GM12891 (cell line): ENCODE data around the gene SHANK3.

ENCODE experiments used
- DNase-seq: peaks from one replicate; pipeline ENCODE4 v3.0.0; 2011; ENCODE audit warnings: low spot score; ENCODE audit not compliant: insufficient read length
- FAIRE-seq: peaks from 2 replicates; lab custom pipeline; 2011; peaks lifted over from hg19 to GRCh38; lab: Jason Lieb, UNC
- PAX5 ChIP-seq: IDR thresholded peaks from 2 replicates; pipeline ENCODE4 v1.6.1; 2011; ENCODE audit warnings: low read length, moderate library complexity, mild to moderate bottlenecking; ENCODE audit not compliant: insufficient read depth, severe bottlenecking
- POLR2A ChIP-seq: IDR thresholded peaks from 2 replicates; pipeline ENCODE4 v1.6.1; 2011; ENCODE audit warnings: low read depth, low read length, control low read depth
- POLR2AphosphoS5 ChIP-seq: IDR thresholded peaks from 2 replicates; pipeline ENCODE4 v1.6.1; 2011; ENCODE audit warnings: low read depth, low read length, control low read depth
- POU2F2 ChIP-seq: IDR thresholded peaks from 2 replicates; pipeline ENCODE4 v1.6.1; 2011; ENCODE audit warnings: low read depth, mild to moderate bottlenecking, control low read depth, low read length, moderate library complexity
- SPI1 ChIP-seq: IDR thresholded peaks from 2 replicates; pipeline ENCODE4 v1.6.1; 2011; ENCODE audit warnings: low read depth, low read length, control low read depth
- TAF1 ChIP-seq: IDR thresholded peaks from 2 replicates; pipeline ENCODE4 v1.6.1; 2011; ENCODE audit warnings: low read depth, low read length, control low read depth

Gene SHANK3

GRCh38 chr22:50699001-50699755, 26.6 kb downstream of the SHANK3 start:
- no peak for TF ChIP-seq SPI1
- TF ChIP-seq POLR2AphosphoS5: no peak
- no peak for TF ChIP-seq POU2F2
- no peak for TF ChIP-seq POLR2A
- no peak for TF ChIP-seq PAX5
- no peak for TF ChIP-seq TAF1
- DNase-seq: no peak
- no peak for FAIRE-seq

DNA sequence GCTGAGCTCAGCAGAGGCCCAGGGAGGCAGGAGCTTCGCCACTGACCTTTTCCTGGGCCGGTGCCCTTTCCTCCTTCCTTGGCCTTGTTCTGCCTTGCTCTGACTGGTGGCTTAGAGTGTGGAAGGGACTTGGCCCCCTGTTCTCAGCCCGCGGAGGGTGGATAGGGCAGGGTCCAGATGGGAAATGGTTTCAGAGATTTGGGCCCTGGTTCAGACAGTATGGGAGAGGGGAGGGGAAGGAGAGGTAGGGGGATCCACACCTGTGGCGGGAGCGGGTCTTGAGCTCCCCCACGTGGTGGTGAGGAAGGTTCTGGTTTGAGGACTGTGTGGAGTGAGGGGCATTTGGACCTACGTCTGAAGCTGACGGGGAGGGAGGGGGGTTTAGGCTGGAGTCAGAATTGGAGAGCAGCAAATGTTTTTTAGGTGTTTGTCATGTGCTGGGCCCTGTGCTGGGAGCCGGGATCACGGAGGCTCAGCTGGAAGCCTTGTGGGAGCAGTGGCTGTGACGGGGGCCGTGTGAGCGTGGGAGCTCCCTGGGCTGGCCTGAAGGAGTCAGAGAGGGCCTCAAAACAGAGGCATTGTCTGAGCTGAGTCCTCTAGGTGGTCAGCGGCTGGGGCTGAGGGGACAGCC, 27.2 kb downstream of the SHANK3 start:
- FAIRE-seq (no peak), DNase-seq (no peak)
- TF ChIP-seq PAX5 (no peak), POLR2AphosphoS5 (no peak), POU2F2 (no peak), SPI1 (no peak), POLR2A (no peak), TAF1 (no peak)

DNA sequence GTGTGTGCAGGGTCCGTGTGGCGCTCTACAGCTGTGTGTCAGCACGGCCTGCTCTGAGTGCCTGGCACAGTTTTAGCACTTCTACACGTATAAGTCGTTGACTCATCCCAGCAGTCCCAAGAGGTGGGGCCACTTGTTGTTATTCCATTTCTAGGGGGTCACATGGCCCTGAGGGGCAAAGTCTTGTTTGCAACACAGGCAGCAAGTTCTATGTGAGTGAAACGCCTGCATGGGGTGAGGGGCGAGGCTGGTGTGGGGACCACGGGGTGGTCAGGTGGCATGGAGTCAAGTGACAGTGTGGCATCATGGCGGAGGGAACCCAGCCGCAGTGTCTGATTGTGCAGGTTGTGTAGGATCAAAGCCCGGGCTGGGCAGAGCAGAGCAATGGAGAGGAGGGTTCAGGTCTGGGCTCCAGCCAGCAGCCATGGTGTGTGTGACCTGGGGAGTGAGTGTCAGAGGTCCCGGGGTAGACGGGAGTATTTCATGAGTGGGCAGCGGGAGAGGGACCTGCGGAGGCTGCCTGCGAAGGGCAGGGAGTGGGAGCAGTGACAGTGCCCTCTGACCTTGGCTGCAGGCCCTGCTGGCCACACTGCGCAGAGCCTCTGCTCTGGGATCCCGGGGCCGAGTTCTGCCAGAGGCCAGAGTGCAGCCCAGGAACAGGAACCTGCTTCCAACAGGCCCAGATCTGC, 27.9 kb downstream of the SHANK3 start:
- no peak for FAIRE-seq
- no peak for DNase-seq
- TF ChIP-seq POU2F2 (no peak), POLR2A (no peak), TAF1 (no peak), PAX5 (no peak), POLR2AphosphoS5 (no peak), SPI1 (no peak)

- DNase-seq: no peak
These were observed 28.4 kb downstream of the SHANK3 start for GRCh38 chr22:50701076-50701419.

GRCh38 chr22:50701428-50702154, 29.0 kb downstream of the SHANK3 start:
- DNase-seq (no peak), FAIRE-seq (no peak)
- TF ChIP-seq POU2F2 (no peak), POLR2AphosphoS5 (no peak), SPI1 (no peak), TAF1 (no peak), POLR2A (no peak), PAX5 (no peak)

More at GRCh38 chr22:50701076-50701419, 28.4 kb downstream of the SHANK3 start:
- TF ChIP-seq TAF1 (no peak), POLR2AphosphoS5 (no peak), SPI1 (no peak)
- FAIRE-seq: no peak

GRCh38 chr22:50702261-50702671, 29.6 kb downstream of the SHANK3 start:
- no peak for DNase-seq
- no peak for TF ChIP-seq SPI1
- TF ChIP-seq POU2F2: no peak
- no peak for TF ChIP-seq TAF1
- no peak for TF ChIP-seq POLR2AphosphoS5
- TF ChIP-seq POLR2A: no peak
- TF ChIP-seq PAX5: no peak
- peak; percentile 69 for FAIRE-seq

DNA sequence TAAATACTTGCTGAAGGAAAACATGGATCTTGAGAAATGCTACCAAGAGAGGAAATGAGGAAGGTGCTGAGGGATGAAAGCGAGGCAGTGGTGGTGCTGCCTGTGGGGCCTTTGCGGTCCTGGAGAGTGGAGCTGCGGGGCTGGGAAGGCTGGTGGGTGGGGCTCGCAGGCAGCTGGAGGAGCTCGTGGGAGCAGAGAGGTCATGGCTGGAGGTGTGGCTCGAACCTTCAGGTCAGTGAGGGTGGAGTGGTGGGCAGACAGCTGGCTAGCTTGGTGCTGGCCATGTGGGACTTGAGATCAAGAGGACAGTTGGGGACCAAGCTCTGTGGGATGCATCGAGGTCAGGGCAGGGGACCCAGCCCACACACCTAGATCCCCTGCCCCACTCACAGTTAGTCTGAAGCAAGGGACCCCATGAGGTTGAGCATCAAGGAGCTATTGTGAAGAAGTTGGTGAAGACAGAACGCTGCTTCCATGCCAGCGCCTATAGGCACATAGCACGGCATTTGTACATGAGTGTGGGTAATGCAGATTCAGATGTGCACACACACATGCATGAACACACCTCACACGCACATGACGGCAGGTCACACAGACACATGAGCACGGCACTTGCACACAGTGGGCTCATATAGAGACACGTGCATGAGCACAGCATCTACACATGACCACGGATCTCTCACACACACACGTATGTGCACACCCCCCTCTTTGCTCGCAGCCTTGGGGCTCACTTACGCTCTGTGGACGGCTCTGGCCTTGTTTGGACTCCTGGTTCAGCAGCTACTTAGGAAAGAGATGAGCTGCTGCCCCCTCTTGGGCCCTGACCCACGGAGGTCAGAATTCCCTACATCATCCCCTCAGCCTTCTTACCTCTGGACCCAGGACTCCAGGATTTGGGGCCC, 30.4 kb downstream of the SHANK3 start:
- DNase-seq (no peak), FAIRE-seq (no peak)
- no peak for TF ChIP-seq TAF1
- no peak for TF ChIP-seq POLR2A
- TF ChIP-seq SPI1: no peak
- TF ChIP-seq POU2F2: no peak
- no peak for TF ChIP-seq POLR2AphosphoS5
- no peak for TF ChIP-seq PAX5

DNA sequence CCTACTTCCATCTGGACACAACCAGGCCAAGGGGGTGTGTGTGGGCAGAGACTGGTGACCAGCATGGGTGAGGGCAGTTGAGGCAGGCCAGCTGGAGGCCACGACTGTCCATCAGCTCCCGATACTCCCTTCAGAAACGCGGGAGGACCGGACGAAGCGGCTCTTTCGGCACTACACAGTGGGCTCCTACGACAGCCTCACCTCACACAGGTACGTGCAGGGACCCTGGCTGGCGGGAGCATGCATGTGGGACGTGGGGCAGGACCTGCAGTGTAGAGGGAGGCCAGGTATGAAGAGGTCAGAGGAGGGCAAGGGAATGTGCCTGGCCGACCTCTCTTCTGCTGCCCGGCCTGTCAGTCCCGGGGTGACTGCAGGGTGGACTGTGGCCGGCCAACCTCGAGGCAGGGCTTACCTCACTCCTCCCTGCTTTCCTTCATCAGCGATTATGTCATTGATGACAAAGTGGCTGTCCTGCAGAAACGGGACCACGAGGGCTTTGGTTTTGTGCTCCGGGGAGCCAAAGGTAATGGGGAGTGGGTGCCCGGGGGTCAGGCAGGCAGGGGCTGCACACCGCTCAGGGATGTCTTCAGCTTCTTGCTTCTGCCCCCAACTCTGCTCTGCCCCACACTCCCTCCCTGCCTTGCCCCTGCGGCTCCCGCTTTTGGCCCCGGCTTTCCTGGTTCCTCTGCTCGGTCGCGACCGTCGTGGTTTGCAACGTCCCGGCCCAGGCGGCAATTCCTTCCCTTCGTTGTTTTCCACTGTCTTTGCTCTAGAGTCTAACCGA, 31.3 kb downstream of the SHANK3 start:
- FAIRE-seq (no peak), DNase-seq (no peak)
- TF ChIP-seq PAX5 (no peak), TAF1 (no peak), SPI1 (no peak), POLR2A (no peak), POLR2AphosphoS5 (no peak), POU2F2 (no peak)
